GM21423 (cell line): ENCODE measurements around the gene LRRC8A.
"Not testable (repeated sequence)": the region's sequence is repeated elsewhere in the genome, so short reads cannot be mapped to it uniquely, and the experiment has no call there.

Source experiments
- ATAC-seq: cut with Tn5 transposase; IDR thresholded peaks from one replicate; pipeline ENCODE4 v1.9.1; 2021; ENCODE audit warnings: mild to moderate bottlenecking, moderate library complexity; ENCODE audit not compliant: unreplicated experiment

Gene LRRC8A

DNA sequence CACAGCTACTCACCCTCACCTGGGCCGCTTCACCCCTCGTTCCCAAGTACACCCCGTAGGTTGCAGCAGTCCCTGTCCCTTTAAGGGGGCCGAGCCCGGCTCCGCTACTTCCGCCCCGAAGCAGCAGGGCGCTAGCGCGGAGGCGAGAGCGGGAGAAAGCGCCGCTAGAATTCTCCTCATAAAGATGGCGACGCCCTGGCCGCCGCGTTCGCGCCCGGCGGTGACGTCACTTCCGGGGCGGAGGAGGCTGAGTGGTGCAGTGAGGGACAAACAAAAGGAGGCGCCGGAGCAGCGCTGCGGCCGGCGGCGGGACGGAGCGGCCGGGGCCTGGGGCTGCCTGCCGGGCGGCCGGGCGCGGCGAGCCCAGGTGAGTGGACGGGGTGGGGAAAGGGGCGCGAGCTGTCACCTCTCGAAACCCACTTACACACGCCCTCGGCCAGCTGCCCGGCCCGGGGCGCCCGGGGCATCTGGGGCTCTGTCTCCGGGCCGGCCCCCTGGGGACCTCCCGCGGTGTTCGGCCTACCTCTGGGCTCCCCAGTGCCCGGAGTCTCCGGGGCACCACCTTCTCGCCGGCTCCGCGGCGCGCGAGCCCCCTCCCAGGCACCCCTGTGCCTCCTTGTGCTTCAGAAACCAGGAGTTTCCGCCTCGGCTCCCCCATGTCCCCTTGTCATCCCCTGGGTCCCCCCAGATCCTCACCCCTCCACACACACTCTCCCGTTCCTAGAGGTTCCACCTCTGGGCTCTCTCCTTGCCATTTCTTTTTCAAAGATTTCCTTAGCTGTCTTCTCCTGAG lies at the start of gene LRRC8A, which contains the start of gene KYAT1:
Gene LRRC8A (plus strand): TSS at position 250 of the 793 bp plus-strand sequence. CDS start 25,032 bp downstream, outside the sequence.
Gene KYAT1 (minus strand): TSS at position 67 of the 793 bp plus-strand sequence. CDS start 36,545 bp downstream, outside the sequence.
- peak; percentile 89 for ATAC-seq

DNA sequence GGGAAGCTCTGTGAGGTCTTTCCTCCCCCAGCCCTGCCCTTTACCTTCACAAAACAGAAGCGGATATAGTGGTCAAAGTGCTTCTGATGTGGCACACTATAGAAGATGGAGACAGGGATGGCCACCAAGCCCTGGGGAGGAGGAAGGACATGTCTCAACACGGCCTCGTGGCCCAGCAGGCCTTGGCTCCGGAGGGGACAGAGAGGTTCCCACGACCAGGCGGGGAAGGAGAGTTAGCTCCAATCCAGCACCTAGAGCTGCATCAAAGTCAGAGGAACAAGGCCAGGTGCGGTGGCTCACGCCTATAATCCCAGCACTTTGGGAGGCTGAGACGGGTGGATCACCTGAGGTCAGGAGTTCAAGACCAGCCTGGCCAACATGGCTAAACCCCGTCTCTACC lies 48.2 kb upstream of the LRRC8A start:
- ATAC-seq, result no peak

DNA sequence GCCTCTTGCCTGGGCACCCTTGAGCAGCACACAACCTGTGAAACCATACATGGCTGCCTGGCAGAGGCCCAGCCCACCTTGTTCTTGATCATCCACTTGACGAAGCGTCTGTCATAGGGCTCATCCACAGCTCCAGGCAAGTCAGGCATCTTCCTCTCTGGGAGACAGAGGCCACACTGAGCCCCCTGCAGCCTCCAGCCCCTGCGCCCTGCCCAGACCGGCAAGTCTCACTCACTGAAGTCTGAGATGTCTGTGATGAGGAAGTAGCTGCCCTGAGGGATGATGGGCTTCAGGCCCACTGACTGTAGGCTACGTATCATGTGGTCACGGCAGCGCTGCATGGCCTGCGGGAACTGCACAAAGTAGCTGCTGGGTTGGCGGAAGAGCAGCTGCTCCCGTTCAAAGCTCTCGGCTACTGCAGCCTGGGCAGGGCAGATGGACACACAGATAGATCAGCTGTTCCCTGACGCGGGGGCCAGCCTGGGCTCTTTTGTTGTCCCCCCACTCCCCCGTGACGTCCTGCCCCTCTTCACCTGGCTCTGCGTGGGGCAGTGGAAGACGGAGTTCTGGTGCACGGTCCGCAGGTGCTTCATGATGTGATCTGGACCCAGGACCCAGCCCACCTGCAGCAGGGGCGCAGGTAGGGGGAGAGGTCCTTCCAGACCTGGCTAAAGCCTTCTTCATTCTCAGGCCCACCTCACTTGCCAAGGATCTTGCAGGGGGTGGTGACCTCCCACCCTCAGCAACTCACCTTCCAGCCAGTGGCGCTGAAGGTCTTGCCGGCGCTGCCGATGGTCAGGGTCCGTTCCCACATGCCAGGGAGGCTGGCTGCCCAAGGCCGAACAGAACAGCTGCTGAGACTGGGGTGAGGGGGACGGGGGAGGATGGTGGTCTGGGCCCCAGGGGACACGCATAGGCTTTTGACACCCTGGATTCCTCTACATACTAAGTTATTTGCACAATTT lies 46.4 kb upstream of the LRRC8A start:
- ATAC-seq, result no peak

DNA sequence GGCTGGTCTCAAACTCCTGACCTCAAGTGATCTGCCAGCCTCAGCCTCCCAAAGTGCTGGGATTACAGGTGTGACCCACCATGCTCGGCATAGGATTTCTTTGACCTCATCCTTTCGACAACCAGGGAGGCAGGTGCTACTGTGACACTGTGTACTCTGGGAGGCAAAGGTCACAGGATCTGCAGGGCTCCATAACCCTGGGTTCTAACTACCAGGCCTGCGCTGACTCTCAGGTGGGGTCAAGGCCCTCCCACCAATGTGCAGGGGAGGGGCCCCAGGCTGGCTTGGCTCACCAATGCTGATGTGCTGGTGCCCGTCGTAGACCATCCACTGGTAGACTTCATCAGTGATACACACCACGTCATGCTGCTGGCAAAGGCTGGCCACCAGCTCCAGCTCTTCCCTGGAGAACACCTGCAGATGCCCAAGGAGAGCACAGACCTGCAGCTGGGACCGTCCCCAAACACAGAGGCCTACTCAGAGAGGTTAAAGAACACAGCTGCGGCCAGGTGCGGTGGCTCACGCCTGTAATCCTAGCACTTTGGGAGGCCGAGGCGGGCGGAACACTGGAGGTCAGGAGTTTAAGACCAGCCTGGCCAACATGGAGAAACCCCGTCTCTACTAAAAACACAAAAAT lies 45.3 kb upstream of the LRRC8A start:
- no peak for ATAC-seq

DNA sequence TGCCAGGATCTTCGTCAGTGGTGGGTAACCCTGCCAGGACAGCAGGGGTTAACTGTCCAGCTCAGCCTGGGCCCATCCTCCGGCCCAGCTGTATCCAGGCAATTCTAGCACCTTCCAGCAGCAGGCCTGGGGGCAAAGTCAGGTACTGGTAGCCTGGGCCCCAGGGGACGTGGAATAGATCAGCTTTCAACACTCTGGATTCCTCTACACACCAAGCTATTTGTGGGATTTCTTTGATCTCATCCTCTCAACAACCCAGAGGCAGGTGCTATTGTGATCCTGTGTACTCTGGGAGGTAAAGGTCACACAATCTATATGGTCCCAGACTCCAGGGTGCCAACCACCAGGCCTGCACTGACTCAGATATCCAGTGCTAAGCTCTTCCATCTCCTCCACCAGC lies 43.6 kb upstream of the LRRC8A start:
- ATAC-seq, result no peak

DNA sequence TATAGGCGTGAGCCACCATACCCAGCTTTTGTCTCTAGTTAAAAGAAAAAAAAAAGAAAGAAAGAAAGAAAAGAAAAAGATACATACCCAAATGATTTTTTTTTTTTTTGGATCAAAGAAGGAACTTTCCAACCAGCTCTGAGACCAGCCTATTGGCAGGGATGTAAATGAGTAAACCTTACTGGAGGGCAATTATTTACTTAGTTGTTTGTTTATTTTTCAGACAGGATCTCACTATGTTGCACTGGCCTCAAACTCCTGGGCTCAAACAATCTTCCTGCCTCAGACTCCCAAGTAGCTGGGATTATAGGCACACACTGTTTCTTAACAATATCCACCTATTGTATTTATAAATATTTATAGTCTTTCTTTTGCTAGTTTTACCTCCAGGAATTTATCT lies 41.4 kb upstream of the LRRC8A start:
- no peak for ATAC-seq

DNA sequence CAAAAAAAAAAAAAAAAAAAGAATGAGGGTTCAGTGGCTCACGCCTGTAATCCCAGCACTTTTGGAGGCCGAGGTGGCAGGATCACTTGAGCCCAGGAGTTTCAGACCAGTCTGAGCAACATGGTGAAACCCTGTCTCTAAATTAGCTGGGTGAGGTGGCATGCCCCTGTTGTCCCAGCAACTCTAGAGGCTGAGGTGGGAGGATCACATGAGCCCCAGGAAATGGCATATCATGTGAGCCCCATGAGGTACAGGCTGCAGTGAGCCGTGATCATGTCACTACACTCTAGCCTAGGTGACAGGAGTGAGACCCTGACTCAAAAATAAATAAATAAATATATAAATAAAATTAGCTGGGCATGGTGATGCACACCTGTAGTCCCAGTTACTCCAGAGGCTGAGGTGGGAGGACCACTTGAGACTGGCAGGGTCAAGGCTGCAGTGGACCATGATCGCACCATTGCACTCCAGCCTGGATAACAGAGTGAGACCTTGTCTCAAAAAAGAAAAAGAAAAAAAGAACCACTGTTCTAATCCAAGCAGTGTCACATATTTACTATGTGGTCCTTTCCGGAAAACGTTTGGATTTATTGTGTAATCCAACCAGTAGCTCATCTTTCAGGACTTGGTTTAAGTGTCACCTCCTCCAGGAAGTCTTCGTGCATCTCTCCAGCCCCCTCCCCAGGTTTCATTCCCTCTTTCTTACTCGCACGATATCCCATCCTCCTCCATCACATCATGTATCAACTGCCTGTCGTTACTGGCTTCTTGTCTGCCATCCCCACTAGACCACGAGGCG lies 40.0 kb upstream of the LRRC8A start:
- ATAC-seq, result no peak

DNA sequence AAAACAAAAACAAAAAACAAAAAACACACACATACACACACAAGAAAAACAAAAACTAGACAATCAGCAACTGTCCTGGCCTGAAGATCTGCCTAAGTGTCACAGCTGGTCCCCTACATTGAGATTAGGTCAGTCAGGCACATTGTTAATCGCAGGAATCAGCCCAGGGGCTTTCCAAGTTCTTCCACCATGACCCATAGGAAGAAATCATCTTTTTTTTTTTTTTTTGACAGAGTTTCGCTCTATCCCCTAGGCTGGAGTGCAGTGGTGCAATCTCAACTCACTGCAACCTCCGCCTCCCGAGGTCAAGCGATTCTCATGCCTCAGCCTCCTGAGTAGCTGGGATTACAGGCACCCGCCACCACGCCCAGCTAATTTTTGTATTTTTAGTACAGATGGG lies 38.8 kb upstream of the LRRC8A start:
- not testable (repeated sequence) for ATAC-seq

DNA sequence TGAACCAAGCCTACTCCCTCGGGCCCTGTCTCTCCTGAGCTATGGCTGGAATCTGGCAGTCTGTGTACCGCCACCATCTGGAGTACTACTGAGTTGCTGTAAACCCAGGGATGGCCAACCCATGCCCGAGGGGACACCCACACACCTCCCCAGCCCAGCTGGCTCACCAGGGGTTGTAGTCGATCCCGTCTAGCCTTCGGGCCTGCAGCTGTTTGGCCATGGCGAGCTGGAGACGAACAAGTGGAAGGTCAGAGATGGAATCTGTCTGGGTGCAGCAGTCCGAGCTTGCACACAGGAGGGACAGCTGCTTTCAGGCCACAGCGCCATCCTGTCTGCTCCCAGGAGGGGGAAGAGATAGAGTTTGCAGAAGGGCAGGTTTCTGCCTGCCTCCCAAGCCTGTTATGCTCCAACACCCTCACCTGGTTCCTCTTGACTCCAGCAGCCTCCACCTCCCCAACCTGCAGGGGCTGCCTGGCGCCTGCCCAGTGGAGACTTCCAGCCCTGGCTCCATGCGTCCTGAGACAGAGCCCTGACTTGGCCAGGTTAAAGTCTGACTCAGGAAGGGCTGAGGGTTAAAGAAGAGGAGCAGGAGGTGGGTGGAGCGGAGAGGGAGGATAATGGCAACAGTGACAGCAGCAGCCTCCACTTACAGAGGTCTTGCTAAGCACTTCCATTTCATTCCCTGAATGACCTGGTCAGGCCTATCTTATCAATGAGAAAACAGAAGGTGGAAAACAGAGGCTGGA lies 36.6 kb upstream of the LRRC8A start:
- ATAC-seq, result no peak

DNA sequence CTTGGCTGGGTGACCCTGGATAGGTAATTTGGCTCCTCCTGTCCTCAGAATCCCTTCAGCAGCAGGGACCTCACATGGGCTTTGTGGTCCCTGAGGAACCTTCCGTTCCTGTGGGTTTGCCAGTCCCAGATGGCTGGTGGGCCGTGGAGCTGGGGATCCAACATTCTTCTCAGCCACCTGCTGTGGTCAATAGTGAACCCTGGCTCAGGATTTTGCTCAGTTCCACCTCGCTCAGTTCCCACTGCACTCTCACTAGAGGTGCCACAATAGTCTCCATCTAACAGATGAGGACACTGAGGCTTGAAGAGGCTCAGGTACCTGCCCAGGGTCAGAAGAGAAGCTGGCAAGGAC lies 35.3 kb upstream of the LRRC8A start:
- no peak for ATAC-seq

DNA sequence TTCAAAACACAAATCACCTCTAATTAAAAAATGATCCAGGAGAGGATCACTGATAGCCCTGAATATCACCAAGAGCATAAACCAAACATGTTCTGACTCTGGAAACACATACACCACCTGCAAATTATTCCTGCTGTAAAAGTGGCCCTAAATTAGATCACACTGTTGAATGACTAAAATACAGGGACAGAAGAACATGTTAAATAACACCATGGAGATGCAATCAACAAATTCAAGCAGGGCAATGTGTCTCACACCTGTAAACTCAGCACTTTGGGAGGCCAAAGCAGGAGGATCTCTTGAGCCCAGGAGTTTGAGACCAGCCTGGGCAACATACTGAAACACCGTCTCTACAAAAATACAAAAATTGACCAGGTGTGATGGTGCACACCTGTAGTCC lies 34.1 kb upstream of the LRRC8A start:
- ATAC-seq, result no peak

DNA sequence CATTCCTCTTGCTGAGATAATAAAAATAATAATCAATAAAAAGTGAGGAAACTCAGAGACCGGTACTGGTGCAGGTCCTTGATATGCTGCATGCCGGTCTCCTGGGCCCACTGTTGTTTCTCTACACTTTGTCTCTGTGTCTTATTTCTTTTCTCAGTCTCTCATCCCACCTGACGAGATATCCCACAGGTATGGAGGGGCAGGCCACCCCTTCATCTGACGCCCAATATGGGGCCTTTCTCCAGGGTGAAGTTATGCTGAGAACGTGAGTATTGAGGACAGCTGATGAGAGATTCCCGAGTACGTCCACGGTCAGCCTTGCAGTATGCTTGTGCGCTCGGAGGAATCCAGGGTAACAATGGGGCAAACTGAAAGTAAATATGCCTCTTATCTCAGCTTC lies 30.9 kb upstream of the LRRC8A start:
- not testable (repeated sequence) for ATAC-seq

DNA sequence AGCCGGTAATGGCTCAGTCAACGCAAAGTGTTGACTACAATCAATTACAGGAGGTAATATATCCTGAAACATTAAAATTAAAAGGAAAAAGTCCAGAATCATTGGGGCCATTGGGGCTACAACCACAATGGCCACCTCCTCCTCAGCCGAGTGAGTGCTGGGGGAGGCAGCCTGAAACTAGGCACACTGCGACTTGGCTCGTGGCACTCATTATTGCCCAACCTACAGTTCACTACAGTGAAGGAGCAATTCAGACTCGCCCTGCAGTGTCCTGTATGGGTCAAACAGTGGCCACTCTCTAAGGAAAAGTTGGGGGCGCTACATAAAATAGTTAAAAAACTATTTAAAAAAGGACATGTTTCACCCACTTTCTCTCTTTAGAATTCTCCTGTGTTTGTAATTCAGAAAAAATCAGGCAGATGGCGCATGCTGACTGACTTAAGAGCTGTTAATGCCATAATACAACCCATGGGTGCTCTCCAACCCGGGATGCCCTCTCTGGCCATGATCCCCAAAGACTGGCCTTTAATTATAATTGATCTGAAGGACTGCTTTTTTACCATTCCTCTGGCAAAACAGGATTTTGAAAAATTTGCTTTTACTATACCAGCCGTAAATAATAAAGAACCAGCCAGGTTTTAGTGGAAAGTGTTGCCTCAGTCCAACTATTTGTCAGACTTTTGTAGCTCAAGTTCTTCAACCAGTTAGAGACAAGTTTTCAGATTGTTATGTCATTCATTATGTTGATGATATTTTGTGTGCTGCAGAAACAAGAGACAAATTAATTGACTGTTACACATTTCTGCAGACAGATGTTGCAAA lies 29.9 kb upstream of the LRRC8A start:
- ATAC-seq, result not testable (repeated sequence)

DNA sequence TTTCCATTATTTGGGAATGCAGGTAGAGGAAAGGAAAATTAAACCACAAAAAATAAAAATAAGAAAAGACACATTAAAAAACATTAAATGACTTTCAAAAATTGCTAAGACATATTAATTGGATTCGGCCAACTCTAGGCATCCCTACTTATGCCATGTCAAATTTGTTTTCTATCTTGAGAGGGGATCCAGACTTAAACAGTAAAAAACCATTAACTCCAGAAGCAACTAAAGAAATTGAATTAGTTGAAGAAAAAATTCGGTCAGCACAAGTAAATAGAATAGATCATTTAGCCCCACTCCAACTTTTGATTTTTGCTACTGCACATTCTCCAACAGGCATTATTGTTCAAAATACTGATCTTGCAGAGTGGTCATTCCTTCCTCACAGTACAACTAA lies 29.3 kb upstream of the LRRC8A start:
- ATAC-seq, result not testable (repeated sequence)

DNA sequence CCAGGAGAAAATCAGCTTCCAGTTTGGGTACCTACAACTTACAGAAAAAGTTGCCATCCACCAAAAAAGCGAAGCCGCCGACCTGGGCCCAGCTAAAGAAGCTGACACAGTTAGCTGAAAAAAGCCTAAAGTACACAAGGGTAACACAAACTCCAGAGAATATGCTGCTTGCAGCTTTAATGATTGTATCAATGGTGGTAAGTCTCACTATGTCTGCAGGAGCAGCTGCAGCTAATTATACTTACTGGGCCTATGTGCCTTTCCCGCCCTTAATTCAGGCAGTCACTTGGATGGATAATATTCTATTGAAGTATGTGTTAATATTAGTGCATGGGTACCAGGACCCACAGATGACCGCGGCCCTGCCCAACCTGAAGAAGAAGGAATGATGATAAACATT lies 27.5 kb upstream of the LRRC8A start:
- not testable (repeated sequence) for ATAC-seq

DNA sequence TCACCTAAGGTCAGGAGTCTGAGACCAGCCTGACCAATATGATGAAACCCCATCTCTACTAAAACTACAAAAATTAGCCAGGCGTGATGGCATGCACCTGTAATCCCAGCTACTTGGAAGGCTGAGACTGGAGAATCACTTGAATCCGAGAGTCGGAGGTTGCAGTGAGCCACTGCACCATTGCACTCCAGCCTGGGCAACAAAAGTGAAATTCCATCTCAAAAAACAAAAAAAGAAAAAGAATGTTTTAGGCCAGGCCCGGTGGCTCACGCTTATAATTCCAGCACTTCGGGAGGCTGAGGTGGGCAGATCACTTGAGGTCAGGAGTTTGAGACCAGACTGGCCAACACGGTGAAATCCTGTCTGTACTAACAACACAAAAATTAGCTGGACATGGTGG lies 23.5 kb upstream of the LRRC8A start:
- not testable (repeated sequence) for ATAC-seq

DNA sequence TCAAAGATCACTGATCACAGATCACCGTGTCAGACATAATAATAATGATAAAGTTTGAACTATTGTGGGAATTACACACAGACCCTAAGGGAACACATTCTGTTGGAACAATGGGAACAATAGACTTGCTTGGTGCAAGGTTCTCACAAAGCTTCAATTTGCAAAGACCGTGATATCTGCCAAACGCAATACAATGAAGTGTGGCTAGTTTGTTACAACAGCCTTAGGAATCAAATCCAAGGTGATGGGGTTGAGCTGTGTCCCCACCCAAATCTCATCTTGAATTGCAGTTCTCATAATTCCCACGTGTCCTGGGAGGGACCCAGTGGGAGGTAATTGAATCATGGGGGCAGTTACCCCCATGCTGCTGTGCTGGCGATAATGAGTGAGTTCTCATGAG lies 21.0 kb upstream of the LRRC8A start:
- no peak for ATAC-seq

DNA sequence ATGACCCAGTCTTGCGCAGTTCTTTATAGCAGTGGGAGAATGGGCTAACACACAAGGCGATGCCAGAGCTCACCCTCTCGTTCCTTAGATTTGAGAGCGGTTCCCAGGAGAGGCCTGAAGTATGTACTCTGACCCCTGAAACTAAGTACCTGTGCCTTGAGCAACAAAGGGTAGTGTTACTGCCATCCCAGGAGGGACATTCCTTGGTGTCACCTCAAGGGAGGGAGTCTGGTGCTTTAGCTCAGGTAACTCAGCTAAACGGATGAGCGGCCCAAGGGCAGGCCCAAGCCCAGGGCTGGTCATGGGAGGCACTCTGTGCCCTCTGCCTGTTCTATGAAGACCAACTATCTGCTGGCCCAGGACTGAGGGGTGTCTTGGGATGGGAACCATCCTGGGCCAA lies 20.4 kb upstream of the LRRC8A start:
- ATAC-seq, result no peak

DNA sequence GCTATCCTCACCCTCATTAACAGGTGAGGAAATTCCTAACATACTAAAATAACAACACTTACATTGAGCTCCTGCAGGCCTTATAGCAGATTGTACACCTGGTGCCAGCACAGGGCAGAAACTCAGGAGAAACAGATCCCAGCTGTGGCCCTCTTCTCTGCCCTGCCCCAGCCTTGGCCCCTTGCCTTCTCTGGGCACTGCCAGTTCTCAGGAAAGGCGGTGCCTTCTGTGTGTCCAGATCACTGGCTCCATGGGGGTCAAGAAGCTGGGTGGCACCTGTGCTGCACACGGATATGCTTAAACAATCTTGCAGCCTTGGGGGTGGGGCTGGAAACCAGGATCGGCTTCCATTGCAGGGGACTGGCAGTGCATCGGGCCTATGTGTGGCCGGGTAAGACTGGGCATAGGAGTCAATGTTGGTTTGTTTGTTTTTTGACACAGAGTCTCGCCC lies 19.5 kb upstream of the LRRC8A start:
- no peak for ATAC-seq
